Measurements from ENCODE around the gene RRP8.
A peak's percentile ranks its signal among the peaks of the same experiment; 100 is the strongest.

- TF ChIP-seq REST (IDR thresholded peaks at IDR 0.05; ENCODE audit: borderline replicate concordance), result peak; percentile 87
- peak; percentile 99 for TF ChIP-seq POLR2AphosphoS5 (IDR thresholded peaks at IDR 0.05)
These were observed 9.0 kb upstream of the RRP8 start, which contains the start of gene TAF10 for GRCh38 chr11:6612213-6613041.

All from neural cell (in vitro differentiated cells).